GM21717 (cell line): Measurements from ENCODE around the gene PDE10A.
"Not testable (repeated sequence)": the region's sequence is repeated elsewhere in the genome, so short reads cannot be mapped to it uniquely, and the experiment has no call there.

Source experiments
- ATAC-seq: cut with Tn5 transposase; IDR thresholded peaks from one replicate; pipeline ENCODE4 v1.9.1; 2021; ENCODE audit warnings: mild to moderate bottlenecking, moderate library complexity; ENCODE audit not compliant: unreplicated experiment

The PDE10A gene

DNA sequence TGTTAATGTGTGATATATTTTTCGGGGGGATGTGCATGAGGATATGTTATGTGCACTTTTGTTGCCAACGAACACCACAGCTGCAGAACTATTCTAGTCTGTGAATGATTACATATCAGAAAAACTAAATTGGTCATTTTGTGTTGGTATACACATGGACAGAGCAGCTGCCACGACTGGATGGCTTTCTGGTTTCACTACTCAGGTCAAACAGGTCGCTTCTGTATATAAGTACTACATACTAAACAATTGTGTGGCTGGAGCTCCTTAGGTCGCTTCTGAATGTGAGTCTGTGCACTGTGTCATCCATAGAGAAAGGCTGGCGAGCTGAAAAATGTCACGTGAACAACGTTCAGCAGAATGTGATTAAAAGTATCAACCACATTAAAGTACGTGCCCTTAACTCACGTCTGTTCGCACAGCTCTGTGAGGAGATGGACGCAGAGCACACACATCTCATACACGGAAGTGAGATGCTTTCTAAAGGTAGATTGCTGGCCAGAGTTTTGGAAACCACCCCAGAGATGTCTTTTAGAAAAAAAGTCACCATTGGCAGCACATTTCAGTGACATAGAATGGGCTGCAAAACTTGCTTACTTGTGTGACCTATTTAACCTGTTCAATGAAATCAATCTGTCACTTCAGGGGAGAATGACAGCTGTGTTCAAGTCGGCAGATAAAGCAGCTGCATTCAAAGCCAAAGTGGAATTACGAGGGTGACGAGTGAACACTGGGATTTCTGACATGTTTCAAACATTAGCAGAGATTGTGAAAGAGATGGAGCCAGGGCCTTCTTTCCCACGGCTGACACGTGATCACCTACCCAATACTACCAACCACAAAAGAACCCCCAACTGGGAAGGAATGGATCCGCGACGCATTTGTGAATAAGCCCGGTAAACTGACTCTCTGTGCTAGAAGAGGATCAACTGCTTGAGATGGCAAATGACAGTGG lies 176.6 kb downstream of the PDE10A start:
- ATAC-seq, result no peak

- no peak for ATAC-seq
These were observed 178.7 kb downstream of the PDE10A start for GRCh38 chr6:165484178-165484889.

GRCh38 chr6:165481921-165482320 lies 181.1 kb downstream of the PDE10A start:
- no peak for ATAC-seq

DNA sequence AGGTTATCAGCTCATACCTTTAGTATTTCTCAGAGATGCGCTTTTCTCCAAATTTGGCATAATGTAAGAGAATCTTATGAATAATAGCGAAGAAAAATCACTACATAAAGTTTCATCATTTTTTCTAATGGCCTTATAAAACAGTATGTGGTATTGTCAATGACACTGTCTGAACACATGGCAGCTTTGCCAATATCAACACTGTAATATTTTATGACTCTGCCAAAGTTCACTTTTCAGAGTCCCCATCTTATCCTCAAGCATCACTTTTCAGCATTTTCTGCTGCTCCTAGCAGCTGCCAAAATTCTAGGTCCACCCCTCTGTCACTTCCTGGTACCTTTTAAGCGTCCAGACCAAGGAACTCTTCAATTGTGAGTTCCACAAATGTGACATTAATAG lies 182.1 kb downstream of the PDE10A start:
- no peak for ATAC-seq

DNA sequence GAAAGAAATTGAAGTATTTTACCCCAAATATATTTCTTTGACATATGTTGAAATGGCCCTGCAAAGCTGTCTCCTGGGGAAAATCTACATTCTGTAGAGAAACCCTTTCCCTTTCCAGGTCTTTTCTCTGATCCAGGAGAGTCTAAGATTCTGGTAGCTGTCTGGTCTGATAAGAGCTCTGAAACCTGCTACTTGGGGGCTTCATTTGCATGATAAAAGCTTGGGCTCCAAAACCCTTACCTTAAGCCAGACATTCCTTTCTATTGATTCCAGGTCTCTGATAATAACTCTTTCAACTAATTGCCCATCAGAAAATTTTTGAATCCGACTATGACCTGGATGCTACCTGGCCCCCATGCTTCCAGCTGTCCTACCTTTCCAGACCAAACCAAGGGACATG lies 184.5 kb downstream of the PDE10A start:
- ATAC-seq, result no peak

DNA sequence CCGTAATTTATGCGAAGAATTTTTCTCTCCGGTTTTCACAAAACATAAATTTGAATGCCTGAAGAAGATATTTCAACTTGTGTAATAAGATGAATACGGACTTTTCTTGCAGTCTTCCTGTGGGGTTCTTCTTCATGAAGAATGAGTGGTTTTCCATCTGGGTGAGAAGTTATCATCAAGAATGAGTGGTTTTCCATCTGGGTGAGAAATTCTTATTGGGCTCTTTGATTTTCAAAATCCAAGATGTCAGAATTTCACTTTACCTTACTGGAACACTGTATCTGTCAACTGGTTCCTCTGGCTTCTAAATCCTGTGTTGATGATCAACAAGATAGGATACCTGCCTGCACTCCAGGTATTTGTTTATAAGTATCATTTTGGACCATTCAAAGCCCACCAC lies 193.6 kb downstream of the PDE10A start:
- ATAC-seq, result no peak

- ATAC-seq, result no peak
These were observed 194.5 kb downstream of the PDE10A start for GRCh38 chr6:165468340-165469235.

DNA sequence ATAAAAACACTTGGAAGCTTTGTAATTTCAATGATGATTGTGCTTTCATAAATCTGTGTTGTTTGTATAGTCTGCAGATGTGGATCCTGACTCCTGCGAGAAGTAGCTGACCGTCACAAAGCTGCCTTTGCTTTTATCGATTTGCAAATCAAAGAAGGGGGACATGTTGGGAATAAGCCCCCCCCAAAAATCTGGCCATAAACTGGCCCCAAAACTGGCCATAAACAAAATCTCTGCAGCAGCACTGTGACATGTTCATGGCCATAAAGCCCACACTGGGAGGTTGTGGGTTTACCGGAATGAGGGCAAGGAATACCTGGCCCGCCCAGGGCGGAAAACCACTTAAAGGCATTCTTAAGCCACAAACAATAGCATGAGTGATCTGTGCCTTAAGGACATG lies 199.5 kb downstream of the PDE10A start:
- not testable (repeated sequence) for ATAC-seq

- ATAC-seq, result not testable (repeated sequence)
These were observed 203.3 kb downstream of the PDE10A start for GRCh38 chr6:165459605-165460301.

DNA sequence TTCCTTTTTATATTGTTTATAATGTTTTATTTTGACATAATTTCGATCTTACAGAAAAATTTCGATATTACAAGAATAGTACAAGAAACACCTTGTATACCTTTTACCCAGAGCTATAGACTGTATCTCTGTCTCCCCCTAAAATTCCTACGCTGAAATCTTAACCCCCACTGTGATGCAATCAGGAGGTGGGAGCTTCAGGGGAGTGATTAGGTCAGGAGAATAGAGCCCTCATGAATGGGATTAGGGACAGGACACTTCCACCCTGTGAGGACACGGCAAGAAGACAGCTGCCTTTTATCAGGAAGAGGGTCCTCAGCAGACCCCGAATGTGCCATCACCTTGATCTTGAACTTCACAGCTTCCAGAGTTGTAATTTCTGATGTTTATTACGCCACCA lies 204.9 kb downstream of the PDE10A start:
- ATAC-seq, result no peak

DNA sequence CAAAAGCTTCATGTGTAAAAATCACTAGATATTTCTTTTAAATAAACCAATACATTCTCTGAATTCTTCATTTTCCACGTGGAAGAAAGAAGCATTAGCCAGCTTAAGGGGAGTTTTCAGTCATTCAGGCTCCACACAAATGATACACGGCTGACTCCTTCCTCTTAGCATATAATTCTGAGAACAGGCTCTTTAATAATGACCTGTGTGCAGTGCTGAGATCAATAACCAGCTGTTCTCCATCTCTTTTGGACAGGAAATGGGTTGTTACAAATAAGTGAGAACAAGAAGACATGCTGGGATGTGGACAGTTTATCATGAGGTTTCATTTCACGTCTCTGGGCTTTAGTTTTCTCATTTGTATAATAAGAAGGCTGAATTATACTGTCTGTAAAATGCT lies 206.8 kb downstream of the PDE10A start:
- ATAC-seq, result no peak

- no peak for ATAC-seq
These were observed 207.6 kb downstream of the PDE10A start for GRCh38 chr6:165455488-165455887.

- no peak for ATAC-seq
These were observed 209.6 kb downstream of the PDE10A start for GRCh38 chr6:165453395-165453794.

DNA sequence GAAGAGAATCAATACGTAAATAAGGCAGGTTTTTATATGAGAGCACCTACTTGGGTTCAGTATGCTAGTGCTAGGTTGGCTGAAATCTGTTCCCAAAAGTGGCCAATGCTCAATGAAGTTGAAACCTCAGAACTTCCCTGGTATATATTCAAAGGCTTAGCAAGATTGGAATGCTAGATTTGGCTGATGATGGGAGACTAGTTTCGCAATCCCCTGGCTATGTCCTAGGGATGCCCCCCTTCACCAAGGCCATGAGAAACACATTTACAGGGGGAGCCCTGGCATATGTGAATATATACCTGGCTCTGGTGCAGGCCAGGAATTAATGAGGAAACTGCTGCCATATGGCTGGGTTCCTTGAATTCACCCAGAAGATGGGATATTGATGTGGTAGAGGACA lies 211.2 kb downstream of the PDE10A start:
- ATAC-seq, result no peak

GRCh38 chr6:165448210-165448609 lies 214.8 kb downstream of the PDE10A start:
- ATAC-seq, result no peak

DNA sequence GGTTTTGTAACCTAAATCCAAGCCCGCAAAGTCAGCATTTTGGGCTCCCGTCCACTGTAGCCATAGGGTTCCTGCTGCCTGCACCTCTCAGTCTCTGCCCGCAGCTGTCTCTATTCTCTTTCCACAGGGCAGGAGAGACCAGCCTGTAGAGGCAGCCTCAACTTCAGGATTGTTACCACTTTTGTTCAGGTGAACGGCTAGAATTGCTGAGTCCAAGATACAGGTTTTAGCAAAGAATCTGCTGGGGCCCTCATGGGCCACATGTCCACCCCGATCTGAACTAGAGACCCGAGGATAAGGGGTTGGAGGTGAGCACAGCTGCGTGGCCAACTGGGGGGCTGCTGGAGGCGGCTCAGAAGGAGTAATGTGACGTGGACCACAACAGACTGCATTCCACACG lies 215.9 kb downstream of the PDE10A start:
- ATAC-seq, result no peak

GRCh38 chr6:165446331-165446730 lies 216.7 kb downstream of the PDE10A start:
- no peak for ATAC-seq

DNA sequence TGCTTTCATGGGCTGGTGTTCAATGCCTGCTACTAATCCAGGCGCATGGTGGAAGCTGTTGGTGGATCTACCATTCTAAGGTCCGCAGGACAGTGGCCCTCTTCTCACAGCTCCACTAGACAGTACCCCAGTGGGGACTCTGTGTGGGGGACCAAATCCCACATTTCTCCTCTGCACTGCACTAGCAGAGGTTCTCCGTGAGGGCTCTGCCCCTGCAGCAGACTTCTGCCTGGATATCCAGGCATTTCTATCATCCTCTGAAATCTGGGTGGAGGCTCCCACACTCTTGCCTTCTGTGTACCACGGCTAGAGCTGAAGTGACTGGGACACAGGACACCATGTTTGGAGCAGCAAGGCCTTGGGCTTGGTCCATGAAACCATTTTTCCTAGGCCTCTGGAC lies 219.6 kb downstream of the PDE10A start:
- ATAC-seq, result no peak

GRCh38 chr6:165441181-165441580 lies 221.9 kb downstream of the PDE10A start:
- no peak for ATAC-seq

DNA sequence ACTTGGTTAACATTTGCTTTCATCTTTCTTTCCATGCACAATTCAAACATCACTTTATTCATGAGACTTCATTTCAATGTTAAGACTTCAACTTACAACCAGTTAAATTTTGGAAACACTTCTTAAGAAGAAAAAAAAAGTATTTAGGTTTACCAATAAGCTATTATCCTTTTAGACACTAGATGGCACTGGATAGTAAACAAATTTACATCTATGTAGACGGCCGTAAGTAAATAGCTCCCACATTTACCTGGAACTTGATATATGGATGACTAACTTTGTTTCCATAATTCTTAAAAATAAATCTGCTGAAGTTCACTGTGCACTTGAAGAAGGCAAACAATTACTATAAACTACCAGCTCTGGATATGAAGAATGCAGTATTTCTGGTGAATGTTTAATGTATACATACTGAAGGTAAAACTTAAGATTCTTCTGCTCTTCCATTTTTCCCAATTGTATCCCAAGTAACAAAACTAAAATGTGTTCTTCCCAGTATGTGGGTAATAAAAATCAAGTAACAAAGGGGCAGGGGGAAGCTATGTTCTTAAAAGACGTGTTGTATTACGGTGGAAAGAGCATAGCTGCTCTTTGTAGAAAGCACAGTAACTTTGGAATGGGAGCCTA lies 223.0 kb downstream of the PDE10A start:
- no peak for ATAC-seq
